K562 (cell line): Measurements from ENCODE around the gene CYP24A1. TPM values are rescaled to one million over a fixed set of nuclear protein-coding genes. Genes with fewer than 3 reads are reported as not detected.
A peak's percentile ranks its signal among the peaks of the same experiment; 100 is the strongest.

Experiments
- ATAC-seq: fragments of 200-7000 bp; cut with Tn5 transposase; 3 replicates; pipeline ENCODE4 v1.9.1; 2020; ENCODE audit warnings: moderate library complexity
- BruUV-seq: library from RNA; stranded (reverse); fragments of 400-500 nt; replicated peaks from 2 replicates; lab custom pipeline; 2021; lab: Mats Ljungman, UMichigan
- CTCF ChIA-PET: fragments of 300-600 bp; formaldehyde crosslinking; extraction: SDS; loops from one replicate; lab custom pipeline; 2021; ENCODE audit warnings: low intra/inter-chr PET ratio; lab: Yijun Ruan, JAX
- POLR2A ChIA-PET: fragments of 300-600, 350-650 bp; sonication (Branson Sonifier 250); formaldehyde crosslinking; extraction: SDS; loops from one replicate; lab custom pipeline; 2021; ENCODE audit warnings: antibody characterized with exemption, inconsistent platforms; lab: Yijun Ruan, JAX
- DNase-seq, 4 experiments: peaks; one replicate each; pipeline versions ENCODE4 v3.0.0 to v3.0.0-alpha.2; 2011 to 2018; ENCODE audit warnings: low spot score in 3 of 4, mixed read lengths in 3 of 4; ENCODE audit errors: extremely low read depth in 1 of 4
- FAIRE-seq: peaks from 2 replicates; lab custom pipeline; 2011; peaks lifted over from hg19 to GRCh38; lab: Jason Lieb, UNC
- H2AFZ ChIP-seq: 2 replicates; pipeline ENCODE4 v1.6.0; 2011; ENCODE audit warnings: low read depth, low read length, control low read depth, inconsistent platforms
- H3K27ac ChIP-seq: fragments of 200-600 bp; 3 replicates; pipeline ENCODE4 v1.8.0; 2011; ENCODE audit warnings: low read depth, mild to moderate bottlenecking, control low read depth, inconsistent platforms, low read length, moderate library complexity, mixed read lengths; ENCODE audit errors: extremely low read depth
- H3K27me3 ChIP-seq, 2 experiments: fragments of 300-600 bp in 1 of 2; 2 replicates in 1 of 2; 3 replicates in 1 of 2; pipeline versions ENCODE4 v1.6.0 to v1.8.0; 2011; ENCODE audit warnings: inconsistent platforms in 2 of 2, low read length in 2 of 2, mild to moderate bottlenecking in 1 of 2, mixed read lengths in 1 of 2, moderate library complexity in 1 of 2; ENCODE audit not compliant: control insufficient read depth in 2 of 2, insufficient read depth in 2 of 2
- H3K36me3 ChIP-seq: fragments of 300-600 bp; 3 replicates; pipeline ENCODE4 v1.8.0; 2011; ENCODE audit warnings: mild to moderate bottlenecking, low read length, inconsistent platforms; ENCODE audit not compliant: control insufficient read depth, insufficient read depth
- H3K4me1 ChIP-seq, 2 experiments: fragments of 200-600 bp in 1 of 2; replicated peaks in 1 of 2; 2 replicates in 1 of 2; 3 replicates in 1 of 2; pipeline versions ENCODE4 v1.5.1 to v1.8.0; 2011; ENCODE audit warnings: inconsistent platforms in 2 of 2, low read length in 2 of 2, mild to moderate bottlenecking in 1 of 2, mixed read lengths in 1 of 2, moderate library complexity in 1 of 2; ENCODE audit not compliant: control insufficient read depth in 2 of 2, insufficient read depth in 2 of 2
- H3K4me2 ChIP-seq: 2 replicates; pipeline ENCODE4 v1.6.1; 2011; ENCODE audit warnings: low read length, control low read depth, inconsistent platforms, mixed read lengths; ENCODE audit not compliant: insufficient read depth
- H3K4me3 ChIP-seq: fragments of 200-600 bp; sonication (generic), shearing (Covaris generic); 2 replicates; pipeline ENCODE4 v1.5.1; 2016; ENCODE audit warnings: control low read depth, inconsistent platforms
- H3K79me2 ChIP-seq: fragments of 200-600 bp; 3 replicates; pipeline ENCODE4 v1.8.0; 2011; ENCODE audit warnings: low read length, inconsistent platforms; ENCODE audit not compliant: control insufficient read depth, insufficient read depth
- H3K9ac ChIP-seq, 2 experiments: 2 replicates each; pipeline versions ENCODE4 v1.6.0 to v1.6.1; 2011; ENCODE audit warnings: low read depth in 2 of 2, low read length in 2 of 2, control low read depth in 1 of 2, inconsistent platforms in 1 of 2, mild to moderate bottlenecking in 1 of 2, mixed read lengths in 1 of 2; ENCODE audit not compliant: insufficient read depth in 1 of 2
- H3K9me1 ChIP-seq: one replicate; pipeline ENCODE4 v1.6.0; 2011; ENCODE audit warnings: inconsistent platforms, mild to moderate bottlenecking, low read length, moderate library complexity; ENCODE audit not compliant: control insufficient read depth, insufficient read depth
- H3K9me3 ChIP-seq: replicated peaks from 2 replicates; pipeline ENCODE4 v1.5.1; 2011; ENCODE audit warnings: low read depth, low read length, inconsistent platforms; ENCODE audit not compliant: control insufficient read depth, insufficient read depth
- H4K20me1 ChIP-seq: replicated peaks from 2 replicates; pipeline ENCODE4 v1.6.1; 2011; ENCODE audit warnings: low read length, inconsistent platforms, mixed read lengths; ENCODE audit not compliant: control insufficient read depth, insufficient read depth
- NR1H2 ChIP-seq: sonication (generic); formaldehyde crosslinking; IDR thresholded peaks from 2 replicates; pipeline ENCODE4 v1.4.0; 2020; ENCODE audit warnings: mild to moderate bottlenecking, missing genetic modification reagents
- YY1 ChIP-seq, 3 experiments: IDR thresholded peaks; 2 replicates each; pipeline ENCODE4 v1.6.1; 2011; ENCODE audit warnings: low read length in 2 of 3, mild to moderate bottlenecking in 2 of 3, moderate library complexity in 2 of 3, borderline replicate concordance in 1 of 3, control low read depth in 1 of 3, low read depth in 1 of 3; ENCODE audit not compliant: insufficient read depth in 3 of 3, insufficient replicate concordance in 2 of 3, control insufficient read depth in 1 of 3, insufficient read length in 1 of 3; ENCODE audit errors: extremely low read depth in 1 of 3
- WGBS: fragments of 100-300 bp; shearing (Covaris generic); methylation state at CpG from one replicate; pipeline ENCODE4 v1.1.6; 2016; ENCODE audit warnings: low coverage, mixed read lengths; ENCODE audit not compliant: insufficient coverage; ENCODE audit errors: missing lambda C conversion rate; 5-methylcytosine and 5-hydroxymethylcytosine counted together
- in situ Hi-C: fragments of 300-500 bp; cut with MboI; formaldehyde crosslinking; loops from 4 replicates; pipeline ENCODE4 v1.15.0; 2018; ENCODE audit warnings: inconsistent platforms, mixed read lengths
- intact Hi-C: fragments of 100-400 bp; cut with micrococcal nuclease; formaldehyde crosslinking; loops from 2 replicates; pipeline ENCODE4 v1.14.2; 2022
- polyA plus RNA-seq, 8 experiments: library from polyadenylated mRNA; depleted of rRNA in 4 of 8; stranded (reverse) in 5 of 8; unstranded in 3 of 8; fragments of >200 nt; fragmentation: Nextera tagmentation in 2 of 8; fragmentation: Illumina TruSeq in 1 of 8; extraction: Ambion mirVana in 2 of 8; extraction: Trizol in 1 of 8; gene quantifications; 2 replicates each; pipeline versions ENCODE4 v1.2.1 to v1.2.3, GENCODE V29; 2011 to 2014; ENCODE audit warnings: inconsistent platforms in 1 of 8, missing spikeins in 1 of 8
- total RNA-seq, 7 experiments: library from RNA; depleted of rRNA in 6 of 7; stranded (reverse); fragments of >200 nt in 6 of 7; fragmentation: Illumina TruSeq in 2 of 7; extraction: Trizol in 2 of 7; gene quantifications; 2 replicates each; pipeline versions ENCODE4 v1.2.1 to v1.2.3, GENCODE V29; 2011 to 2021; ENCODE audit warnings: low replicate concordance in 1 of 7
- TF ChIP-seq, protein P1 (sequence below), 3 experiments: fragments of 200-800 bp in 1 of 3; fragments of 250-450 bp in 1 of 3; fragments of 450-650 bp in 1 of 3; sonication (Bioruptor Pico) in 1 of 3; sonication (Bioruptor generic) in 1 of 3; formaldehyde crosslinking in 1 of 3; IDR thresholded peaks; 2 replicates each; pipeline versions ENCODE4 v1.6.1 to v1.8.0; 2016 to 2022; ENCODE audit warnings: mild to moderate bottlenecking in 2 of 3, missing genetic modification characterization in 2 of 3, missing compliant biosample characterization in 1 of 3, moderate library complexity in 1 of 3

The CYP24A1 gene
- total and polyA plus RNA-seq, 9 of the 15 experiments (the other 6 are each of a cell fraction or from before 2014, with no cell fraction given), result 0.04 TPM; not detected in 8

- Histone ChIP-seq H3K4me1 (no peaks in the 10 kb centered on the region), H3K36me3 (no peaks in the 10 kb centered on the region)
Observed at GRCh38 chr20:54162378-54163009, 11.3 kb downstream of the CYP24A1 start.

More at GRCh38 chr20:54162378-54163009, 11.3 kb downstream of the CYP24A1 start:
- in situ Hi-C loops, result no loop called here
- no peaks in the 10 kb centered on the region for H3K9me3 ChIP-seq
- no peak overlapping the region for H3K27ac ChIP-seq
- H4K20me1 ChIP-seq, result no peaks in the 10 kb centered on the region
- no peaks in the 10 kb centered on the region for H3K9me1 ChIP-seq
- H3K4me3 ChIP-seq, result no peak overlapping the region
- H3K27me3 ChIP-seq, result peaks cover 24 to 36% of the 10 kb centered on the region in 2 experiments; a peak in 4 of 5 replicates
- BruUV-seq, result no TSS peak
- no peak overlapping the region for H3K4me2 ChIP-seq
- DNase-seq, result no peak
- TF ChIP-seq, protein P1, sequence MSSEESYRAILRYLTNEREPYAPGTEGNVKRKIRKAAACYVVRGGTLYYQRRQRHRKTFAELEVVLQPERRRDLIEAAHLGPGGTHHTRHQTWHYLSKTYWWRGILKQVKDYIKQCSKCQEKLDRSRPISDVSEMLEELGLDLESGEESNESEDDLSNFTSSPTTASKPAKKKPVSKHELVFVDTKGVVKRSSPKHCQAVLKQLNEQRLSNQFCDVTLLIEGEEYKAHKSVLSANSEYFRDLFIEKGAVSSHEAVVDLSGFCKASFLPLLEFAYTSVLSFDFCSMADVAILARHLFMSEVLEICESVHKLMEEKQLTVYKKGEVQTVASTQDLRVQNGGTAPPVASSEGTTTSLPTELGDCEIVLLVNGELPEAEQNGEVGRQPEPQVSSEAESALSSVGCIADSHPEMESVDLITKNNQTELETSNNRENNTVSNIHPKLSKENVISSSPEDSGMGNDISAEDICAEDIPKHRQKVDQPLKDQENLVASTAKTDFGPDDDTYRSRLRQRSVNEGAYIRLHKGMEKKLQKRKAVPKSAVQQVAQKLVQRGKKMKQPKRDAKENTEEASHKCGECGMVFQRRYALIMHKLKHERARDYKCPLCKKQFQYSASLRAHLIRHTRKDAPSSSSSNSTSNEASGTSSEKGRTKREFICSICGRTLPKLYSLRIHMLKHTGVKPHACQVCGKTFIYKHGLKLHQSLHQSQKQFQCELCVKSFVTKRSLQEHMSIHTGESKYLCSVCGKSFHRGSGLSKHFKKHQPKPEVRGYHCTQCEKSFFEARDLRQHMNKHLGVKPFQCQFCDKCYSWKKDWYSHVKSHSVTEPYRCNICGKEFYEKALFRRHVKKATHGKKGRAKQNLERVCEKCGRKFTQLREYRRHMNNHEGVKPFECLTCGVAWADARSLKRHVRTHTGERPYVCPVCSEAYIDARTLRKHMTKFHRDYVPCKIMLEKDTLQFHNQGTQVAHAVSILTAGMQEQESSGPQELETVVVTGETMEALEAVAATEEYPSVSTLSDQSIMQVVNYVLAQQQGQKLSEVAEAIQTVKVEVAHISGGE (CRISPR knock-in tag; IDR thresholded peaks at IDR 0.05), result peak in 1 of 3 experiments; percentile 89; a peak in 2 of 6 replicates
- no peak for TF ChIP-seq NR1H2
- TF ChIP-seq YY1 (IDR thresholded peaks at IDR 0.05; ENCODE audit: borderline replicate concordance in 1 of 3, control insufficient read depth in 1 of 3, extremely low read depth in 1 of 3, insufficient read depth in 3 of 3, insufficient read length in 1 of 3, insufficient replicate concordance in 2 of 3, low read depth in 1 of 3, low read length in 2 of 3), result no peak
- TF ChIP-seq, all 486 proteins: peak for 1
- FAIRE-seq, result no peak
- Histone ChIP-seq H3K9ac (no peak overlapping the region), H3K79me2 (no peaks in the 10 kb centered on the region), H2AFZ (no peak overlapping the region)
- POLR2A ChIA-PET, result interaction anchor here (1.1 kb wide), 1 partner anchor 15 kb away, joined by 4 read pairs; no protein-coding TSS in a partner anchor
- no peak for ATAC-seq
- 9% methylated on average over 16 of the region's 16 CpGs for WGBS
- CTCF ChIA-PET, result no interaction called here
- intact Hi-C loops, result no loop called here
